Activated CD8-positive, alpha-beta T cell treated with anti-CD3 and anti-CD28 coated beads for 36 hours (primary cell): ENCODE measurements around the gene CMIP. TPM values are rescaled to one million over a fixed set of nuclear protein-coding genes. Genes with fewer than 3 reads are reported as not detected.

Experiments
- ATAC-seq: fragments of 200-7000 bp; cut with Tn5 transposase; one replicate; pipeline ENCODE4 v1.10.0; 2021; ENCODE audit warnings: mild to moderate bottlenecking, moderate library complexity
- CTCF ChIA-PET: fragments of 350-600 bp; sonication (Branson Sonifier 250); formaldehyde crosslinking; loops from one replicate; lab custom pipeline; 2021; ENCODE audit warnings: antibody characterized with exemption; lab: Charles Lee
- POLR2A ChIA-PET: fragments of 350-600 bp; sonication (Branson Sonifier 250); formaldehyde crosslinking; loops from one replicate; lab custom pipeline; 2021; ENCODE audit warnings: antibody characterized with exemption; lab: Charles Lee
- DNase-seq: peaks from one replicate; pipeline ENCODE4 v3.0.0-alpha.2; 2020
- H3K27ac Mint-ChIP-seq: one replicate; pipeline ENCODE4 v1.8.0; 2021; ENCODE audit warnings: mild to moderate bottlenecking, mixed read lengths
- H3K27me3 Mint-ChIP-seq: one replicate; pipeline ENCODE4 v1.8.0; 2021; ENCODE audit warnings: mixed read lengths
- H3K36me3 Mint-ChIP-seq: one replicate; pipeline ENCODE4 v1.8.0; 2021; ENCODE audit warnings: low read depth, mixed read lengths
- H3K4me1 Mint-ChIP-seq: one replicate; pipeline ENCODE4 v1.8.0; 2021; ENCODE audit warnings: low read depth, mixed read lengths
- H3K4me3 Mint-ChIP-seq: one replicate; pipeline ENCODE4 v1.8.0; 2021; ENCODE audit warnings: mild to moderate bottlenecking, moderate library complexity, mixed read lengths
- H3K9me3 Mint-ChIP-seq: one replicate; pipeline ENCODE4 v1.8.0; 2021; ENCODE audit warnings: mixed read lengths
- CTCF ChIP-seq: fragments of 200-600 bp; IDR thresholded peaks from one replicate; pipeline ENCODE4 v1.8.0; 2022; ENCODE audit warnings: antibody characterized with exemption, mild to moderate bottlenecking
- intact Hi-C: fragments of 100-400 bp; cut with micrococcal nuclease; formaldehyde crosslinking; loops from one replicate; pipeline ENCODE4 v1.10.0; 2022
- total RNA-seq, 2 experiments: library from RNA; stranded (reverse); gene quantifications; one replicate each; pipeline ENCODE4 v1.2.3, GENCODE V29; 2021

CMIP gene
- total RNA-seq, 2 experiments from 2014 or later = 37.6 to 38.5 TPM

- POLR2A ChIA-PET = interaction anchor here (1.1 to 1.3 kb wide), 2 partner anchors 11 to 116 kb away, joined by 3 to 4 read pairs; no protein-coding TSS in a partner anchor
These were observed 8.6 kb downstream of the CMIP start for GRCh38 chr16:81453091-81453728.

GRCh38 chr16:81454044-81454443 lies 9.4 kb downstream of the CMIP start:
- ATAC-seq (no peak), DNase-seq (no peak)
- intact Hi-C loops = no loop called here
- POLR2A ChIA-PET = interaction anchor here (1.1 to 1.3 kb wide), 2 partner anchors 10 to 115 kb away, joined by 3 to 4 read pairs; no protein-coding TSS in a partner anchor
- H3K4me1 Mint-ChIP-seq = peaks cover 61% of the 10 kb centered on the region
- H3K36me3 Mint-ChIP-seq = peaks cover 37% of the 10 kb centered on the region
- H3K27ac Mint-ChIP-seq = peak overlapping the region; percentile 1
- no peaks in the 10 kb centered on the region for H3K27me3 Mint-ChIP-seq
- H3K9me3 Mint-ChIP-seq = peaks cover 14% of the 10 kb centered on the region
- H3K4me3 Mint-ChIP-seq = no peak overlapping the region
- CTCF ChIA-PET = interaction anchor here (0.8 kb wide), 1 partner anchor 25 kb away, joined by 3 read pairs; no protein-coding TSS in a partner anchor
- TF ChIP-seq CTCF = no peak

More at GRCh38 chr16:81453091-81453728, 8.6 kb downstream of the CMIP start:
- no peaks in the 10 kb centered on the region for H3K27me3 Mint-ChIP-seq
- DNase-seq (no peak), ATAC-seq (no peak)
- H3K4me1 Mint-ChIP-seq = peaks cover 62% of the 10 kb centered on the region
- CTCF ChIA-PET = interaction anchor here (0.8 to 1.1 kb wide), 2 partner anchors 24 to 28 kb away, joined by 3 read pairs; no protein-coding TSS in a partner anchor
- peaks cover 14% of the 10 kb centered on the region for H3K9me3 Mint-ChIP-seq
- H3K4me3 Mint-ChIP-seq = no peak overlapping the region
- no peak overlapping the region for H3K27ac Mint-ChIP-seq
- no peak for TF ChIP-seq CTCF
- peaks cover 31% of the 10 kb centered on the region for H3K36me3 Mint-ChIP-seq
- intact Hi-C loops = no loop called here

- Mint-ChIP-seq H3K4me3 (no peak overlapping the region), H3K27me3 (no peaks in the 10 kb centered on the region), H3K4me1 (peaks cover 53% of the 10 kb centered on the region), H3K27ac (no peak overlapping the region), H3K36me3 (peaks cover 34% of the 10 kb centered on the region), H3K9me3 (peaks cover 14% of the 10 kb centered on the region)
- ATAC-seq (no peak), DNase-seq (no peak)
- TF ChIP-seq CTCF = no peak
- ChIA-PET CTCF (no interaction called here), POLR2A (no interaction called here)
- intact Hi-C loops = no loop called here
These were observed 10.4 kb downstream of the CMIP start for GRCh38 chr16:81455006-81455405.

GRCh38 chr16:81455720-81456494 lies 11.3 kb downstream of the CMIP start:
- no peak for TF ChIP-seq CTCF
- peaks cover 26% of the 10 kb centered on the region for H3K36me3 Mint-ChIP-seq
- H3K4me1 Mint-ChIP-seq = peaks cover 49% of the 10 kb centered on the region
- no peak for DNase-seq
- ChIA-PET CTCF (interaction anchor here (1.1 to 1.6 kb wide), 2 partner anchors 25 to 52 kb away, joined by 3 read pairs; no protein-coding TSS in a partner anchor), POLR2A (interaction anchor here (0.9 to 1.2 kb wide), 2 partner anchors 14 to 25 kb away, joined by 3 to 5 read pairs; no protein-coding TSS in a partner anchor)
- intact Hi-C loops = no loop called here
- ATAC-seq = no peak
- peaks cover 6% of the 10 kb centered on the region for H3K9me3 Mint-ChIP-seq
- no peak overlapping the region for H3K27ac Mint-ChIP-seq
- no peaks in the 10 kb centered on the region for H3K27me3 Mint-ChIP-seq
- no peak overlapping the region for H3K4me3 Mint-ChIP-seq
